Mesodermal cell (in vitro differentiated cells): ENCODE data around the gene NCF2.

Experiments used
- H3K27ac ChIP-seq: 2 replicates; pipeline ENCODE4 v1.7.0; 2013; ENCODE audit warnings: mild to moderate bottlenecking, low read depth, low read length, moderate library complexity; ENCODE audit not compliant: severe bottlenecking
- H3K36me3 ChIP-seq: 2 replicates; pipeline ENCODE4 v1.7.1; 2013; ENCODE audit warnings: mild to moderate bottlenecking, low read length, moderate library complexity; ENCODE audit not compliant: control insufficient read depth, insufficient read depth
- H3K4me1 ChIP-seq: one replicate; pipeline ENCODE4 v1.7.1; 2013; ENCODE audit warnings: mild to moderate bottlenecking, low read length; ENCODE audit not compliant: insufficient read depth, control insufficient read depth, poor library complexity, severe bottlenecking
- H3K4me3 ChIP-seq: 2 replicates; pipeline ENCODE4 v1.7.0; 2013; ENCODE audit warnings: low read length, control low read depth, mild to moderate bottlenecking; ENCODE audit not compliant: insufficient read depth, poor library complexity, severe bottlenecking; ENCODE audit errors: extremely low read depth
- H3K9me3 ChIP-seq: 2 replicates; pipeline ENCODE4 v1.7.1; 2013; ENCODE audit warnings: mild to moderate bottlenecking, low read length, moderate library complexity; ENCODE audit not compliant: control insufficient read depth
- WGBS, 2 experiments: methylation state at CpG; one replicate each; pipeline ENCODE4 v1.1.5; 2013; ENCODE audit warnings: missing lambda C conversion rate in 2 of 2; ENCODE audit not compliant: insufficient coverage in 2 of 2; 5-methylcytosine and 5-hydroxymethylcytosine counted together

The NCF2 gene

GRCh38 chr1:183585038-183585437, 5.2 kb downstream of the NCF2 start:
- no peaks in the 10 kb centered on the region for H3K4me1 ChIP-seq
- H3K36me3 ChIP-seq: no peaks in the 10 kb centered on the region
- H3K4me3 ChIP-seq: no peak overlapping the region
- no peaks in the 10 kb centered on the region for H3K9me3 ChIP-seq
- WGBS, 2 experiments: 74 to 93% methylated on average over 4 of the region's 6 CpGs
- no peak overlapping the region for H3K27ac ChIP-seq

DNA sequence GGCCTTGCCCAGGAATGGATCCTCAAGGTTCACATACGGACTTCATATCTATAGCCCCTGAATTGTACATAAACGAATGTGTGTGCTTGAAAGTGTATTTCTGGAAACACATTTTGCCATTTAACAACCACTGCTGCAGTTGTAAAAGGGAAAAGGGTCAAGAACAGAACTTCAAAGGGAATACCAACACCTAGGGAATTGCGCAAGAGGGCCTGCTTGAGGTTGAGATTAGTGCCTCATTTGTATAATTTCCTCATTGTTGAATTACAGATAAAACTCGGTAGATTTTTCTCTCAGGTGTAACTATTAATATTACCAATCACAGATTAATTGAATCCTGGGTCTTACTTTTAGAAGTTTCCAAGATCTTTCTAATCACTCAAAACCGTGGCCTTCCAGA, 6.1 kb downstream of the NCF2 start:
- no peaks in the 10 kb centered on the region for H3K9me3 ChIP-seq
- no peak overlapping the region for H3K27ac ChIP-seq
- no peak overlapping the region for H3K4me3 ChIP-seq
- WGBS, 2 experiments: 90% methylated on average over 2 of the region's 5 CpGs; no CpG with 5 or more reads in 1 of the 2 experiments
- no peaks in the 10 kb centered on the region for H3K36me3 ChIP-seq
- H3K4me1 ChIP-seq: no peaks in the 10 kb centered on the region

GRCh38 chr1:183583466-183583865, 6.8 kb downstream of the NCF2 start:
- Histone ChIP-seq H3K9me3 (no peaks in the 10 kb centered on the region), H3K36me3 (no peaks in the 10 kb centered on the region), H3K27ac (no peak overlapping the region), H3K4me3 (no peak overlapping the region), H3K4me1 (no peaks in the 10 kb centered on the region)
- WGBS, 2 experiments: 88 to 97% methylated on average over 3 to 5 of the region's 6 CpGs

- no peak overlapping the region for H3K27ac ChIP-seq
- H3K9me3 ChIP-seq: no peaks in the 10 kb centered on the region
- no peak overlapping the region for H3K4me3 ChIP-seq
- H3K4me1 ChIP-seq: no peaks in the 10 kb centered on the region
- 89 to 98% methylated on average over 9 to 10 of the region's 12 CpGs for WGBS, 2 experiments
- H3K36me3 ChIP-seq: no peaks in the 10 kb centered on the region
Observed at GRCh38 chr1:183582021-183582713, 8.1 kb downstream of the NCF2 start.

- 70 to 72% methylated on average over 8 of the region's 8 CpGs for WGBS, 2 experiments
- Histone ChIP-seq H3K9me3 (no peaks in the 10 kb centered on the region), H3K4me3 (no peak overlapping the region), H3K36me3 (no peaks in the 10 kb centered on the region), H3K27ac (no peak overlapping the region), H3K4me1 (no peaks in the 10 kb centered on the region)
Observed at GRCh38 chr1:183580281-183580682, 10.0 kb downstream of the NCF2 start.

DNA sequence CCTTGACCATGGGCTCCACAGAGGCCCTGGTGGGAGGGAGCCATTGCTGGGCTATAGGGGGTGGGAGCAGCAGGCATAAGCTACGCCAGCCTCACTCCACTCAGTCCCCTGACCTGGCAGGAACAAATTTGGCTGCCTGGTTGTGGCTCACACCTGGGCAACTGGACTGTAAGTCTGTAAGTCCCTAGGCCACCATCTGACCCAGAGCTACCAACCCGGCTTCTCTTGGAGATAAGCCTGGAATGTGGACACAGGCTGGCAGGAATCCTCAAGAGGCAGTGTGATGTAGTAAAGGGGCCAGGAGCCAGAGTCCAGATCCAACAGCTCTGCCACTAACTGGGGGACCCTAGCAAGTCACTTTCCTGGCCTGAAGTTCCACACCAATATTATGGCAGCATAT, 11.4 kb downstream of the NCF2 start:
- H3K36me3 ChIP-seq: no peaks in the 10 kb centered on the region
- H3K4me3 ChIP-seq: no peak overlapping the region
- no peak overlapping the region for H3K27ac ChIP-seq
- WGBS, 2 experiments: 86 to 100% methylated on average over 1 of the region's 2 CpGs
- H3K4me1 ChIP-seq: no peaks in the 10 kb centered on the region
- H3K9me3 ChIP-seq: no peaks in the 10 kb centered on the region

GRCh38 chr1:183577897-183578465, 12.3 kb downstream of the NCF2 start:
- H3K36me3 ChIP-seq: no peaks in the 10 kb centered on the region
- no peak overlapping the region for H3K27ac ChIP-seq
- H3K9me3 ChIP-seq: no peaks in the 10 kb centered on the region
- no peaks in the 10 kb centered on the region for H3K4me1 ChIP-seq
- WGBS, 2 experiments: 83 to 84% methylated on average over 4 of the region's 7 CpGs
- no peak overlapping the region for H3K4me3 ChIP-seq

DNA sequence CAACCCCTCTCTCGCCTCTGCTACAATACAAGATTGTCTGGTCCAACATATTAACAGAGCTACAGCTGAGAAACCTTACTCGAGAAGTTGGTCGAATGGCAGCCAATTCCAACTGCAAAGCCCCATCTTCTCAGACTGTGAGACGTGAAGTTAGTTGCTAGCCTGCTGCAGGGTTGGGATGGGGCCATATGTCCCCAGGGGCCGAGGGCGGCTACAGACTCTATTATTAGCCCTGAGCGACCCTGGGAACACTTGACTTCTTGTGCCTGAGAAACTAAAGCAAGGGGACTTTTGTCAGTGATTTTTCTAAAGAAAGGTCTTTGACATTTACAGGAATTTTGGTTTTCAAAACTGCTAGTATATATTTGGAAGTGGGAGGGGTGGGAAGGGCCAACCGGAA, 13.7 kb downstream of the NCF2 start:
- no peaks in the 10 kb centered on the region for H3K36me3 ChIP-seq
- 86 to 90% methylated on average over 6 to 7 of the region's 8 CpGs for WGBS, 2 experiments
- H3K4me1 ChIP-seq: no peaks in the 10 kb centered on the region
- H3K4me3 ChIP-seq: no peak overlapping the region
- H3K9me3 ChIP-seq: no peaks in the 10 kb centered on the region
- no peak overlapping the region for H3K27ac ChIP-seq

- H3K27ac ChIP-seq: no peak overlapping the region
- H3K4me3 ChIP-seq: no peak overlapping the region
- H3K36me3 ChIP-seq: no peaks in the 10 kb centered on the region
- 82 to 90% methylated on average over 5 of the region's 5 CpGs for WGBS, 2 experiments
- no peaks in the 10 kb centered on the region for H3K4me1 ChIP-seq
- no peaks in the 10 kb centered on the region for H3K9me3 ChIP-seq
Observed at GRCh38 chr1:183575606-183576005, 14.7 kb downstream of the NCF2 start.

DNA sequence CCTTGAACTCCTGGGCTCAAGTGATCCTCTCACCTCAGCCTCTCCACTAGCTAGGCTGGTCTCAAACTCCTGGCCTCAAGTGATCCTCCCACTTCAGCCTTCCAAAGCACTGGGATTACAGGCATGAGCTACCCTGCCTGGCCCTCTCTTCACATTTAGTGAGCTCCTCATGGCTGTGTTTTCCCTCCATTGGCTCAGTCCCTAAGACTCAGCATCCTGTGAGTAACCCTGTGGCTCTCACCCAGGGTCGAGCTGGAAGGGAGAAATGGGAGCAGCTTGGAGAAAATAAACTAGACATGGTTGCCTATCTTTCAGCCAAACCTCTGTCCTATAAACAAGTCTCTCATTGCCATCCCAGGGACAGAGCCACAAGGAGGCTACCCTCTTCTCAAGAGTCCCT, 17.5 kb downstream of the NCF2 start:
- Histone ChIP-seq H3K4me3 (no peak overlapping the region), H3K4me1 (peaks cover 14% of the 10 kb centered on the region), H3K36me3 (no peaks in the 10 kb centered on the region), H3K27ac (no peak overlapping the region), H3K9me3 (no peaks in the 10 kb centered on the region)
- 100% methylated on average over 1 of the region's 1 CpG; no CpG with 5 or more reads in 1 of the 2 experiments for WGBS, 2 experiments

DNA sequence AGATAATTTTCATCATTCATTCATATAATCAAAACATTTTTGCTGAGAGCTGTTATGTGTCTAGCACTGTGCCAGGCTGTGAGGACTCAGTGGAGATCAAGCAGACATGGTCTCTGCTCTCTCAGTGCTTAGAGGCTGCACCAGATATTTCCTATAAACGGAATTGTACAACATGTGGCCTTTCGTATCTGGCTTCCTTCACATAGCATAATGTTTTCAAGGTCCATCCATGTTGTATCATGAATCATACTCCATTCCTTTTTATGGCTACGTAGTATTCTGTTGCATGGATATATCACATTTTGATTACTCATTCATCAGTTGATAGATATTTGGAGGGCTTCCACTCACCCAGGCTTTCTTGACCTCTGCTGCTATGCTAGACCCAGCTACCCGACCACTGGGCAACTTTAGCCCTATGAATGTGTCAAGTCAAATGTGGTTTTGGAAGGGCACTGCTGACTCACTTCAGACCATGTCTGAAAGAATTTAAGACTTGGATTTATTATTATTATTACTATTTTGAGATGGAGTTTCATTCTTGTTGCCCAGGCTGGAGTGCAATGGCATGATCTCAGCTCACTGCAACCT, 18.5 kb downstream of the NCF2 start:
- no peaks in the 10 kb centered on the region for H3K9me3 ChIP-seq
- peaks cover 14% of the 10 kb centered on the region for H3K4me1 ChIP-seq
- WGBS, 2 experiments: 100% methylated on average over 2 of the region's 4 CpGs
- H3K27ac ChIP-seq: no peak overlapping the region
- no peaks in the 10 kb centered on the region for H3K36me3 ChIP-seq
- H3K4me3 ChIP-seq: no peak overlapping the region
